Astrocyte (in vitro differentiated cells and primary cell): ENCODE measurements around the gene KRT78. TPM values are rescaled to one million over a fixed set of nuclear protein-coding genes. Genes with fewer than 3 reads are reported as not detected.

Source experiments
- DNase-seq: peaks from one replicate; pipeline ENCODE4 v3.0.0-alpha.2; 2010; ENCODE audit warnings: low read depth
- FAIRE-seq: peaks from 2 replicates; lab custom pipeline; 2011; peaks lifted over from hg19 to GRCh38; lab: Jason Lieb, UNC
- H2AFZ ChIP-seq: 2 replicates; pipeline ENCODE4 v1.6.0; 2012; ENCODE audit warnings: low read depth, low read length, inconsistent platforms
- H3K27ac ChIP-seq: 2 replicates; pipeline ENCODE4 v1.5.1; 2011; ENCODE audit warnings: low read depth, low read length, inconsistent platforms
- H3K27me3 ChIP-seq: 2 replicates; pipeline ENCODE4 v1.6.0; 2011; ENCODE audit warnings: low read length, inconsistent platforms; ENCODE audit not compliant: insufficient read depth
- H3K36me3 ChIP-seq: 2 replicates; pipeline ENCODE4 v1.5.1; 2011; ENCODE audit warnings: low read length, inconsistent platforms; ENCODE audit not compliant: insufficient read depth
- H3K4me1 ChIP-seq: 2 replicates; pipeline ENCODE4 v1.5.1; 2011; ENCODE audit warnings: low read length, inconsistent platforms; ENCODE audit not compliant: insufficient read depth
- H3K4me2 ChIP-seq: 2 replicates; pipeline ENCODE4 v1.6.0; 2012; ENCODE audit warnings: low read length, inconsistent platforms
- H3K4me3 ChIP-seq: 2 replicates; pipeline ENCODE4 v1.5.1; 2011; ENCODE audit warnings: low read depth, mild to moderate bottlenecking, low read length, inconsistent platforms; ENCODE audit not compliant: insufficient read depth
- H3K79me2 ChIP-seq: 2 replicates; pipeline ENCODE4 v1.6.0; 2012; ENCODE audit warnings: mild to moderate bottlenecking, low read length, inconsistent platforms; ENCODE audit not compliant: insufficient read depth
- H3K9ac ChIP-seq: 2 replicates; pipeline ENCODE4 v1.6.0; 2012; ENCODE audit warnings: mild to moderate bottlenecking, low read length, inconsistent platforms
- H3K9me3 ChIP-seq: 2 replicates; pipeline ENCODE4 v1.5.1; 2012; ENCODE audit warnings: low read depth, mild to moderate bottlenecking, low read length, inconsistent platforms; ENCODE audit not compliant: insufficient read depth
- H4K20me1 ChIP-seq: 2 replicates; pipeline ENCODE4 v1.6.0; 2012; ENCODE audit warnings: low read length, inconsistent platforms; ENCODE audit not compliant: insufficient read depth
- H3K27ac Mint-ChIP-seq: one replicate; pipeline ENCODE4 v1.8.0; 2021; ENCODE audit warnings: mild to moderate bottlenecking, mixed read lengths; ENCODE audit not compliant: unreplicated experiment
- H3K27me3 Mint-ChIP-seq: one replicate; pipeline ENCODE4 v1.8.0; 2021; ENCODE audit warnings: low read depth, mixed read lengths; ENCODE audit not compliant: unreplicated experiment
- H3K36me3 Mint-ChIP-seq: one replicate; pipeline ENCODE4 v1.8.0; 2021; ENCODE audit warnings: low read depth, mixed read lengths; ENCODE audit not compliant: unreplicated experiment
- H3K4me1 Mint-ChIP-seq: one replicate; pipeline ENCODE4 v1.8.0; 2021; ENCODE audit warnings: low read depth, mixed read lengths; ENCODE audit not compliant: unreplicated experiment
- H3K4me3 Mint-ChIP-seq: one replicate; pipeline ENCODE4 v1.8.0; 2021; ENCODE audit warnings: mild to moderate bottlenecking, moderate library complexity, mixed read lengths; ENCODE audit not compliant: unreplicated experiment
- H3K9me3 Mint-ChIP-seq: one replicate; pipeline ENCODE4 v1.8.0; 2021; ENCODE audit warnings: mild to moderate bottlenecking, mixed read lengths; ENCODE audit not compliant: unreplicated experiment
- CTCF ChIP-seq: IDR thresholded peaks from 2 replicates; pipeline ENCODE4 v1.5.1; 2011; ENCODE audit warnings: low read depth, mild to moderate bottlenecking, inconsistent platforms, low read length, moderate library complexity; ENCODE audit not compliant: insufficient read depth
- EZH2 ChIP-seq: IDR thresholded peaks from 2 replicates; pipeline ENCODE4 v1.6.1; 2012; ENCODE audit warnings: mild to moderate bottlenecking, low read length, inconsistent platforms; ENCODE audit not compliant: insufficient read depth
- total RNA-seq: library from RNA; stranded (reverse); gene quantifications from 2 replicates; pipeline ENCODE4 v1.2.1, GENCODE V29; 2021

KRT78 gene
- total RNA-seq, 1 donor from 2014 or later, result not detected

- peak; percentile 58 for FAIRE-seq
- H3K9ac ChIP-seq, result peak overlapping the region; percentile 75
- Mint-ChIP-seq H3K27me3 (peaks cover 25% of the 10 kb centered on the region), H3K4me3 (no peak overlapping the region), H3K4me1 (peaks cover 27% of the 10 kb centered on the region), H3K9me3 (peaks cover 2% of the 10 kb centered on the region), H3K27ac (peak overlapping the region; percentile 96), H3K36me3 (no peaks in the 10 kb centered on the region)
- no peaks in the 10 kb centered on the region for H3K27me3 ChIP-seq
- TF ChIP-seq CTCF, result no peak
- no peak for TF ChIP-seq EZH2
- no peaks in the 10 kb centered on the region for H3K79me2 ChIP-seq
- H2AFZ ChIP-seq, result no peak overlapping the region
- no peaks in the 10 kb centered on the region for H3K36me3 ChIP-seq
- no peak overlapping the region for H3K4me3 ChIP-seq
- no peaks in the 10 kb centered on the region for H4K20me1 ChIP-seq
- peak overlapping the region; percentile 88 for H3K27ac ChIP-seq
- DNase-seq, result peak; percentile 48
- H3K9me3 ChIP-seq, result no peaks in the 10 kb centered on the region
- peak overlapping the region; percentile 65 for H3K4me2 ChIP-seq
- H3K4me1 ChIP-seq, result peaks cover 39% of the 10 kb centered on the region
Observed at GRCh38 chr12:52837781-52838608, 10.8 kb downstream of the KRT78 start.

- Histone ChIP-seq H3K36me3 (no peaks in the 10 kb centered on the region), H3K9ac (peak overlapping the region; percentile 75), H3K4me3 (peak overlapping the region; percentile 17), H3K4me2 (peak overlapping the region; percentile 65), H4K20me1 (no peaks in the 10 kb centered on the region), H3K27ac (peak overlapping the region; percentile 88), H3K79me2 (no peaks in the 10 kb centered on the region), H2AFZ (peak overlapping the region; percentile 59), H3K9me3 (no peaks in the 10 kb centered on the region), H3K4me1 (peaks cover 39% of the 10 kb centered on the region), H3K27me3 (no peaks in the 10 kb centered on the region)
- DNase-seq, result peak; percentile 92
- peaks cover 26% of the 10 kb centered on the region for H3K27me3 Mint-ChIP-seq
- no peaks in the 10 kb centered on the region for H3K36me3 Mint-ChIP-seq
- peaks cover 27% of the 10 kb centered on the region for H3K4me1 Mint-ChIP-seq
- peaks cover 2% of the 10 kb centered on the region for H3K9me3 Mint-ChIP-seq
- TF ChIP-seq CTCF (no peak), EZH2 (no peak)
- FAIRE-seq, result no peak
- peak overlapping the region; percentile 96 for H3K27ac Mint-ChIP-seq
- no peak overlapping the region for H3K4me3 Mint-ChIP-seq
Observed at GRCh38 chr12:52837413-52837741, 11.4 kb downstream of the KRT78 start.
